Esophagus muscularis mucosa (tissue), 3 donors: Measurements from ENCODE around the gene DMC1.

ENCODE experiments used
- POLR2AphosphoS5 ChIP-seq, 2 donors: sonication (generic); formaldehyde crosslinking; IDR thresholded peaks; one replicate each; pipeline ENCODE4 v1.6.1; 2017; ENCODE audit warnings: antibody characterized with exemption in 2 of 2
- TF ChIP-seq, protein P1 (sequence below), 3 experiments: fragments of 200-600 bp in 2 of 3; fragments of 450-650 bp in 1 of 3; sonication (generic) in 2 of 3; IDR thresholded peaks; one replicate each; pipeline ENCODE4 v1.5.1; 2017 to 2019; ENCODE audit warnings: antibody characterized with exemption in 3 of 3, mild to moderate bottlenecking in 2 of 3, moderate library complexity in 1 of 3

DNA sequence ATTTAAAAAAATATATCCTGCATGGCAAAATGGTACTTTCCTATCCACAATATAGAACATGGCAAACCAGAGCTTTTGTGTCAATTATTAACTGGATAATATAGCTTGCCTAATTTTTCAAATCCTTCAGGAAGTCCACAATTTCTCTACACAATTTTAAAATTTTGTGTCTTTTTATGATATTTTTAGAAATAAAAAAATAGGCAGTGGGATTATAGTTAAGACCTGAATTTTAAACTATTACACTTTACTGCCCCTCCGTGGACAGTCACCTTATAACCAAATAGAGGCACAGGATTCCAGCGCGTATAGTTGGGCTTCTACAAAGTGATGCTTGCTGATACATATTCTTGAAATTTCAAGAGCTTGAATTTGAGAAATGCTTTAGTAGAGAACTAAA is 2.1 kb upstream of the DMC1 start:
- TF ChIP-seq, protein P1, sequence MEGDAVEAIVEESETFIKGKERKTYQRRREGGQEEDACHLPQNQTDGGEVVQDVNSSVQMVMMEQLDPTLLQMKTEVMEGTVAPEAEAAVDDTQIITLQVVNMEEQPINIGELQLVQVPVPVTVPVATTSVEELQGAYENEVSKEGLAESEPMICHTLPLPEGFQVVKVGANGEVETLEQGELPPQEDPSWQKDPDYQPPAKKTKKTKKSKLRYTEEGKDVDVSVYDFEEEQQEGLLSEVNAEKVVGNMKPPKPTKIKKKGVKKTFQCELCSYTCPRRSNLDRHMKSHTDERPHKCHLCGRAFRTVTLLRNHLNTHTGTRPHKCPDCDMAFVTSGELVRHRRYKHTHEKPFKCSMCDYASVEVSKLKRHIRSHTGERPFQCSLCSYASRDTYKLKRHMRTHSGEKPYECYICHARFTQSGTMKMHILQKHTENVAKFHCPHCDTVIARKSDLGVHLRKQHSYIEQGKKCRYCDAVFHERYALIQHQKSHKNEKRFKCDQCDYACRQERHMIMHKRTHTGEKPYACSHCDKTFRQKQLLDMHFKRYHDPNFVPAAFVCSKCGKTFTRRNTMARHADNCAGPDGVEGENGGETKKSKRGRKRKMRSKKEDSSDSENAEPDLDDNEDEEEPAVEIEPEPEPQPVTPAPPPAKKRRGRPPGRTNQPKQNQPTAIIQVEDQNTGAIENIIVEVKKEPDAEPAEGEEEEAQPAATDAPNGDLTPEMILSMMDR (IDR thresholded peaks at IDR 0.05), result peak; percentile 53 to 67 (median 59)
- no peak for TF ChIP-seq POLR2AphosphoS5 (IDR thresholded peaks at IDR 0.05)
